ENCODE measurements around the gene HELZ.
"Not testable (repeated sequence)": the region's sequence is repeated elsewhere in the genome, so short reads cannot be mapped to it uniquely, and the experiment has no call there.

The HELZ gene

GRCh38 chr17:67156269-67157199, 88.5 kb downstream of the HELZ start:
- peaks cover 13% of the 10 kb centered on the region for H3K4me1 ChIP-seq (ENCODE audit: control insufficient read depth, insufficient read depth, low read length)
- H3K4me2 ChIP-seq (ENCODE audit: low read length), result no peak overlapping the region
- no peak overlapping the region for H3K4me3 ChIP-seq (ENCODE audit: low read length)
- peaks cover 6% of the 10 kb centered on the region for H3K36me3 ChIP-seq (ENCODE audit: insufficient read depth, low read length)
- H3K9ac ChIP-seq (ENCODE audit: low read depth, low read length), result no peak overlapping the region
- no peaks in the 10 kb centered on the region for H3K9me3 ChIP-seq (replicated peaks; ENCODE audit: low read length)
- no peaks in the 10 kb centered on the region for H3K27me3 ChIP-seq (ENCODE audit: control insufficient read depth, insufficient read depth, low read length)

GRCh38 chr17:67152824-67153223, 92.2 kb downstream of the HELZ start:
- Histone ChIP-seq H3K4me3 (ENCODE audit: low read length) (no peak overlapping the region), H3K9me3 (replicated peaks; ENCODE audit: low read length) (no peaks in the 10 kb centered on the region), H3K4me1 (ENCODE audit: control insufficient read depth, insufficient read depth, low read length) (peaks cover 24% of the 10 kb centered on the region), H3K36me3 (ENCODE audit: insufficient read depth, low read length) (peaks cover 12% of the 10 kb centered on the region), H3K4me2 (ENCODE audit: low read length) (no peak overlapping the region), H3K9ac (ENCODE audit: low read depth, low read length) (no peak overlapping the region), H3K27me3 (ENCODE audit: control insufficient read depth, insufficient read depth, low read length) (no peaks in the 10 kb centered on the region)

- H3K9me3 ChIP-seq (replicated peaks; ENCODE audit: low read length), result no peaks in the 10 kb centered on the region
- H3K4me3 ChIP-seq (ENCODE audit: low read length), result peak overlapping the region; percentile 1
- no peaks in the 10 kb centered on the region for H3K27me3 ChIP-seq (ENCODE audit: control insufficient read depth, insufficient read depth, low read length)
- peak overlapping the region; percentile 60 for H3K4me2 ChIP-seq (ENCODE audit: low read length)
- peaks cover 24% of the 10 kb centered on the region for H3K4me1 ChIP-seq (ENCODE audit: control insufficient read depth, insufficient read depth, low read length)
- peaks cover 19% of the 10 kb centered on the region for H3K36me3 ChIP-seq (ENCODE audit: insufficient read depth, low read length)
- H3K9ac ChIP-seq (ENCODE audit: low read depth, low read length), result no peak overlapping the region
Observed at GRCh38 chr17:67151717-67152116, 93.3 kb downstream of the HELZ start.

GRCh38 chr17:67150826-67151225, 94.2 kb downstream of the HELZ start:
- peaks cover 20% of the 10 kb centered on the region for H3K4me1 ChIP-seq (ENCODE audit: control insufficient read depth, insufficient read depth, low read length)
- no peak overlapping the region for H3K9ac ChIP-seq (ENCODE audit: low read depth, low read length)
- no peaks in the 10 kb centered on the region for H3K27me3 ChIP-seq (ENCODE audit: control insufficient read depth, insufficient read depth, low read length)
- peak overlapping the region; percentile 60 for H3K4me2 ChIP-seq (ENCODE audit: low read length)
- H3K9me3 ChIP-seq (replicated peaks; ENCODE audit: low read length), result no peaks in the 10 kb centered on the region
- peaks cover 26% of the 10 kb centered on the region for H3K36me3 ChIP-seq (ENCODE audit: insufficient read depth, low read length)
- no peak overlapping the region for H3K4me3 ChIP-seq (ENCODE audit: low read length)

- Histone ChIP-seq H3K4me1 (ENCODE audit: control insufficient read depth, insufficient read depth, low read length) (peaks cover 20% of the 10 kb centered on the region), H3K9me3 (replicated peaks; ENCODE audit: low read length) (no peaks in the 10 kb centered on the region), H3K4me2 (ENCODE audit: low read length) (no peak overlapping the region), H3K27me3 (ENCODE audit: control insufficient read depth, insufficient read depth, low read length) (no peaks in the 10 kb centered on the region), H3K4me3 (ENCODE audit: low read length) (no peak overlapping the region), H3K9ac (ENCODE audit: low read depth, low read length) (no peak overlapping the region), H3K36me3 (ENCODE audit: insufficient read depth, low read length) (peaks cover 39% of the 10 kb centered on the region)
Observed at GRCh38 chr17:67148352-67148751, 96.6 kb downstream of the HELZ start.

GRCh38 chr17:67145183-67145805, 99.7 kb downstream of the HELZ start:
- Histone ChIP-seq H3K4me2 (ENCODE audit: low read length) (no peak overlapping the region), H3K9me3 (replicated peaks; ENCODE audit: low read length) (no peaks in the 10 kb centered on the region), H3K36me3 (ENCODE audit: insufficient read depth, low read length) (peaks cover 36% of the 10 kb centered on the region), H3K9ac (ENCODE audit: low read depth, low read length) (no peak overlapping the region), H3K4me3 (ENCODE audit: low read length) (no peak overlapping the region), H3K27me3 (ENCODE audit: control insufficient read depth, insufficient read depth, low read length) (no peaks in the 10 kb centered on the region), H3K4me1 (ENCODE audit: control insufficient read depth, insufficient read depth, low read length) (peaks cover 8% of the 10 kb centered on the region)

- no peaks in the 10 kb centered on the region for H3K27me3 ChIP-seq (ENCODE audit: control insufficient read depth, insufficient read depth, low read length)
- H3K9me3 ChIP-seq (replicated peaks; ENCODE audit: low read length), result no peaks in the 10 kb centered on the region
- H3K4me2 ChIP-seq (ENCODE audit: low read length), result no peak overlapping the region
- no peak overlapping the region for H3K9ac ChIP-seq (ENCODE audit: low read depth, low read length)
- H3K36me3 ChIP-seq (ENCODE audit: insufficient read depth, low read length), result peaks cover 34% of the 10 kb centered on the region
- H3K4me3 ChIP-seq (ENCODE audit: low read length), result no peak overlapping the region
- H3K4me1 ChIP-seq (ENCODE audit: control insufficient read depth, insufficient read depth, low read length), result peaks cover 17% of the 10 kb centered on the region
Observed at GRCh38 chr17:67143318-67143717, 101.7 kb downstream of the HELZ start.

- Histone ChIP-seq H3K4me1 (ENCODE audit: control insufficient read depth, insufficient read depth, low read length) (peaks cover 19% of the 10 kb centered on the region), H3K36me3 (ENCODE audit: insufficient read depth, low read length) (peaks cover 25% of the 10 kb centered on the region)
- not testable (repeated sequence) for H3K27me3 ChIP-seq (ENCODE audit: control insufficient read depth, insufficient read depth, low read length); H3K4me2 ChIP-seq (ENCODE audit: low read length); H3K9ac ChIP-seq (ENCODE audit: low read depth, low read length); H3K4me3 ChIP-seq (ENCODE audit: low read length); H3K9me3 ChIP-seq (replicated peaks; ENCODE audit: low read length)
Observed at GRCh38 chr17:67142030-67142429, 103.0 kb downstream of the HELZ start.

- Histone ChIP-seq H3K36me3 (ENCODE audit: insufficient read depth, low read length) (peaks cover 19% of the 10 kb centered on the region), H3K4me1 (ENCODE audit: control insufficient read depth, insufficient read depth, low read length) (peaks cover 28% of the 10 kb centered on the region), H3K4me2 (ENCODE audit: low read length) (peak overlapping the region; percentile 35), H3K9me3 (replicated peaks; ENCODE audit: low read length) (no peaks in the 10 kb centered on the region), H3K4me3 (ENCODE audit: low read length) (no peak overlapping the region), H3K27me3 (ENCODE audit: control insufficient read depth, insufficient read depth, low read length) (no peaks in the 10 kb centered on the region), H3K9ac (ENCODE audit: low read depth, low read length) (no peak overlapping the region)
Observed at GRCh38 chr17:67139784-67140665, 105.0 kb downstream of the HELZ start.

- Histone ChIP-seq H3K27me3 (ENCODE audit: control insufficient read depth, insufficient read depth, low read length) (no peaks in the 10 kb centered on the region), H3K9me3 (replicated peaks; ENCODE audit: low read length) (no peaks in the 10 kb centered on the region), H3K4me1 (ENCODE audit: control insufficient read depth, insufficient read depth, low read length) (peaks cover 28% of the 10 kb centered on the region), H3K4me2 (ENCODE audit: low read length) (no peak overlapping the region), H3K9ac (ENCODE audit: low read depth, low read length) (no peak overlapping the region), H3K36me3 (ENCODE audit: insufficient read depth, low read length) (peaks cover 12% of the 10 kb centered on the region), H3K4me3 (ENCODE audit: low read length) (no peak overlapping the region)
Observed at GRCh38 chr17:67139289-67139688, 105.7 kb downstream of the HELZ start.

- no peaks in the 10 kb centered on the region for H3K9me3 ChIP-seq (replicated peaks; ENCODE audit: low read length)
- H3K36me3 ChIP-seq (ENCODE audit: insufficient read depth, low read length), result peaks cover 12% of the 10 kb centered on the region
- no peaks in the 10 kb centered on the region for H3K27me3 ChIP-seq (ENCODE audit: control insufficient read depth, insufficient read depth, low read length)
- peaks cover 28% of the 10 kb centered on the region for H3K4me1 ChIP-seq (ENCODE audit: control insufficient read depth, insufficient read depth, low read length)
- no peak overlapping the region for H3K4me2 ChIP-seq (ENCODE audit: low read length)
- no peak overlapping the region for H3K4me3 ChIP-seq (ENCODE audit: low read length)
- no peak overlapping the region for H3K9ac ChIP-seq (ENCODE audit: low read depth, low read length)
Observed at GRCh38 chr17:67138392-67138791, 106.6 kb downstream of the HELZ start.
